Panc1 (cell line): ENCODE measurements around the gene CD28. TPM values are rescaled to one million over a fixed set of nuclear protein-coding genes. Genes with fewer than 3 reads are reported as not detected.

ENCODE experiments used
- ATAC-seq: fragments of 200-7000 bp; cut with Tn5 transposase; 2 replicates; pipeline ENCODE4 v1.9.1; 2020; ENCODE audit warnings: mild to moderate bottlenecking, moderate library complexity
- BruUV-seq: library from RNA; stranded (reverse); fragments of 400-500 nt; replicated peaks from 2 replicates; lab custom pipeline; 2021; lab: Mats Ljungman, UMichigan
- CTCF ChIA-PET: fragments of 300-600 bp; sonication (Branson Sonifier 250); formaldehyde crosslinking; loops from one replicate; lab custom pipeline; 2022; ENCODE audit warnings: antibody characterized with exemption; lab: Charles Lee
- POLR2A ChIA-PET: fragments of 300-600 bp; sonication (Branson Sonifier 250); formaldehyde crosslinking; loops from one replicate; lab custom pipeline; 2022; ENCODE audit warnings: antibody characterized with exemption; lab: Charles Lee
- DNase-seq: peaks from one replicate; pipeline ENCODE4 v3.0.0-alpha.2; 2010; ENCODE audit warnings: low read depth, low spot score
- H3K27ac ChIP-seq: 2 replicates; pipeline ENCODE4 v1.5.1; 2011; ENCODE audit warnings: mild to moderate bottlenecking, low read length, inconsistent platforms
- H3K27me3 ChIP-seq: fragments of 200-500 bp; sonication (Bioruptor generic); 2 replicates; pipeline ENCODE4 v1.6.0; 2014; ENCODE audit warnings: low read length, inconsistent platforms; ENCODE audit not compliant: control insufficient read depth, insufficient read depth
- H3K36me3 ChIP-seq: fragments of 200-500 bp; sonication (Bioruptor generic); 2 replicates; pipeline ENCODE4 v1.5.1; 2014; ENCODE audit warnings: inconsistent platforms, mild to moderate bottlenecking, low read length, moderate library complexity; ENCODE audit not compliant: control insufficient read depth, insufficient read depth
- H3K4me1 ChIP-seq: 2 replicates; pipeline ENCODE4 v1.5.1; 2011; ENCODE audit warnings: inconsistent platforms, mild to moderate bottlenecking, low read length, moderate library complexity; ENCODE audit not compliant: control insufficient read depth, insufficient read depth
- H3K4me3 ChIP-seq, 2 experiments: 2 replicates each; pipeline ENCODE4 v1.5.1; 2011 to 2012; ENCODE audit warnings: low read depth in 2 of 2, low read length in 2 of 2, mild to moderate bottlenecking in 2 of 2, inconsistent platforms in 1 of 2, moderate library complexity in 1 of 2
- H3K9me3 ChIP-seq: fragments of 200-500 bp; sonication (Bioruptor generic); 2 replicates; pipeline ENCODE4 v1.5.1; 2014; ENCODE audit warnings: low read depth, mild to moderate bottlenecking, inconsistent platforms, low read length, moderate library complexity; ENCODE audit not compliant: control insufficient read depth, insufficient read depth
- POLR2AphosphoS5 ChIP-seq: IDR thresholded peaks from 2 replicates; pipeline ENCODE4 v1.6.1; 2012; ENCODE audit warnings: mild to moderate bottlenecking, low read depth, low read length, moderate library complexity
- SIN3A ChIP-seq: IDR thresholded peaks from 2 replicates; pipeline ENCODE4 v1.6.1; 2012; ENCODE audit warnings: low read depth, mild to moderate bottlenecking, low read length, moderate library complexity, borderline replicate concordance; ENCODE audit not compliant: insufficient read depth
- TCF7L2 ChIP-seq: IDR thresholded peaks from 2 replicates; pipeline ENCODE4 v1.6.1; 2011; ENCODE audit warnings: mild to moderate bottlenecking, low read depth, low read length, inconsistent platforms
- in situ Hi-C: cut with HindIII; loops from 2 replicates; pipeline ENCODE4 v1.10.0; 2016; ENCODE audit warnings: low sequenced_read_pairs, low pct_unique_long_range_greater_than_20kb
- intact Hi-C: fragments of 100-400 bp; cut with micrococcal nuclease; formaldehyde crosslinking; loops from one replicate; pipeline ENCODE4 v1.10.0; 2022; ENCODE audit not compliant: unreplicated experiment
- total RNA-seq: library from RNA; stranded (reverse); gene quantifications from one replicate; pipeline ENCODE4 v1.2.1, GENCODE V29; 2021; ENCODE audit not compliant: unreplicated experiment
- TF ChIP-seq, protein P1 (sequence below), 2 experiments: IDR thresholded peaks; 2 replicates each; pipeline ENCODE4 v1.6.1; 2011 to 2012; ENCODE audit warnings: low read depth in 2 of 2, control low read depth in 1 of 2, low read length in 1 of 2, mild to moderate bottlenecking in 1 of 2, moderate library complexity in 1 of 2; ENCODE audit not compliant: insufficient read depth in 1 of 2
- TF ChIP-seq, protein P2 (sequence below): fragments of 450-650 bp; IDR thresholded peaks from 2 replicates; pipeline ENCODE4 v1.5.1; 2017; ENCODE audit warnings: mild to moderate bottlenecking

Gene CD28
- total RNA-seq, 1 experiment from 2014 or later = 0.21 TPM

DNA sequence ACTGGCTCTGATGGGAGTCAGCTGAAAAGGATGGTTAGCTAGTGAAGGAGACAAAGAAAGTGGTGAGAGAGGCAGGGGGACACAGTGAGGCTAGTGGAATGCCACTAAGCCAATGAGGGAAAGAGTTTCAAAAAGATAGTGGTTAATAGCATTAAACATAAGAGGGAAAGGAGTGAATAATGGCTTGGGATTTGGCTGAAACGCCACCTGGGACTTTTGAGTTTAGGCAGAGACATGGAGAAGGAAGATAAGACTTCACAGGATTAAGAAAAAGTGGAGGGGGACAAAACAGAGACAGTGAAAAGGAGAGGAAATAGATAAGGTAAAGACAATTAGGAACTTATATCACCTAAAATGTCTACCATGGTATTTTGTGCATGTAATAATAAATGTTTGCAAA lies 6.9 kb downstream of the CD28 start:
- H3K36me3 ChIP-seq = no peaks in the 10 kb centered on the region
- H3K4me1 ChIP-seq = no peaks in the 10 kb centered on the region
- H3K9me3 ChIP-seq = no peaks in the 10 kb centered on the region
- peaks cover 8% of the 10 kb centered on the region for H3K27me3 ChIP-seq
- no peak overlapping the region for H3K4me3 ChIP-seq
- CTCF ChIA-PET = no interaction called here
- ATAC-seq = no peak
- TF ChIP-seq, protein P1, sequence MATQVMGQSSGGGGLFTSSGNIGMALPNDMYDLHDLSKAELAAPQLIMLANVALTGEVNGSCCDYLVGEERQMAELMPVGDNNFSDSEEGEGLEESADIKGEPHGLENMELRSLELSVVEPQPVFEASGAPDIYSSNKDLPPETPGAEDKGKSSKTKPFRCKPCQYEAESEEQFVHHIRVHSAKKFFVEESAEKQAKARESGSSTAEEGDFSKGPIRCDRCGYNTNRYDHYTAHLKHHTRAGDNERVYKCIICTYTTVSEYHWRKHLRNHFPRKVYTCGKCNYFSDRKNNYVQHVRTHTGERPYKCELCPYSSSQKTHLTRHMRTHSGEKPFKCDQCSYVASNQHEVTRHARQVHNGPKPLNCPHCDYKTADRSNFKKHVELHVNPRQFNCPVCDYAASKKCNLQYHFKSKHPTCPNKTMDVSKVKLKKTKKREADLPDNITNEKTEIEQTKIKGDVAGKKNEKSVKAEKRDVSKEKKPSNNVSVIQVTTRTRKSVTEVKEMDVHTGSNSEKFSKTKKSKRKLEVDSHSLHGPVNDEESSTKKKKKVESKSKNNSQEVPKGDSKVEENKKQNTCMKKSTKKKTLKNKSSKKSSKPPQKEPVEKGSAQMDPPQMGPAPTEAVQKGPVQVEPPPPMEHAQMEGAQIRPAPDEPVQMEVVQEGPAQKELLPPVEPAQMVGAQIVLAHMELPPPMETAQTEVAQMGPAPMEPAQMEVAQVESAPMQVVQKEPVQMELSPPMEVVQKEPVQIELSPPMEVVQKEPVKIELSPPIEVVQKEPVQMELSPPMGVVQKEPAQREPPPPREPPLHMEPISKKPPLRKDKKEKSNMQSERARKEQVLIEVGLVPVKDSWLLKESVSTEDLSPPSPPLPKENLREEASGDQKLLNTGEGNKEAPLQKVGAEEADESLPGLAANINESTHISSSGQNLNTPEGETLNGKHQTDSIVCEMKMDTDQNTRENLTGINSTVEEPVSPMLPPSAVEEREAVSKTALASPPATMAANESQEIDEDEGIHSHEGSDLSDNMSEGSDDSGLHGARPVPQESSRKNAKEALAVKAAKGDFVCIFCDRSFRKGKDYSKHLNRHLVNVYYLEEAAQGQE (IDR thresholded peaks at IDR 0.05; ENCODE audit: insufficient read depth in 1 of 2, low read depth in 2 of 2, low read length in 1 of 2) = no peak
- TF ChIP-seq SIN3A (no peak), TCF7L2 (no peak), POLR2AphosphoS5 (no peak)
- TF ChIP-seq, protein P2, sequence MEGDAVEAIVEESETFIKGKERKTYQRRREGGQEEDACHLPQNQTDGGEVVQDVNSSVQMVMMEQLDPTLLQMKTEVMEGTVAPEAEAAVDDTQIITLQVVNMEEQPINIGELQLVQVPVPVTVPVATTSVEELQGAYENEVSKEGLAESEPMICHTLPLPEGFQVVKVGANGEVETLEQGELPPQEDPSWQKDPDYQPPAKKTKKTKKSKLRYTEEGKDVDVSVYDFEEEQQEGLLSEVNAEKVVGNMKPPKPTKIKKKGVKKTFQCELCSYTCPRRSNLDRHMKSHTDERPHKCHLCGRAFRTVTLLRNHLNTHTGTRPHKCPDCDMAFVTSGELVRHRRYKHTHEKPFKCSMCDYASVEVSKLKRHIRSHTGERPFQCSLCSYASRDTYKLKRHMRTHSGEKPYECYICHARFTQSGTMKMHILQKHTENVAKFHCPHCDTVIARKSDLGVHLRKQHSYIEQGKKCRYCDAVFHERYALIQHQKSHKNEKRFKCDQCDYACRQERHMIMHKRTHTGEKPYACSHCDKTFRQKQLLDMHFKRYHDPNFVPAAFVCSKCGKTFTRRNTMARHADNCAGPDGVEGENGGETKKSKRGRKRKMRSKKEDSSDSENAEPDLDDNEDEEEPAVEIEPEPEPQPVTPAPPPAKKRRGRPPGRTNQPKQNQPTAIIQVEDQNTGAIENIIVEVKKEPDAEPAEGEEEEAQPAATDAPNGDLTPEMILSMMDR = no peak
- intact Hi-C loops (no loop called here), in situ Hi-C loops (no loop called here)
- BruUV-seq = no TSS peak
- POLR2A ChIA-PET = no interaction called here
- no peak for DNase-seq
- no peak overlapping the region for H3K27ac ChIP-seq

DNA sequence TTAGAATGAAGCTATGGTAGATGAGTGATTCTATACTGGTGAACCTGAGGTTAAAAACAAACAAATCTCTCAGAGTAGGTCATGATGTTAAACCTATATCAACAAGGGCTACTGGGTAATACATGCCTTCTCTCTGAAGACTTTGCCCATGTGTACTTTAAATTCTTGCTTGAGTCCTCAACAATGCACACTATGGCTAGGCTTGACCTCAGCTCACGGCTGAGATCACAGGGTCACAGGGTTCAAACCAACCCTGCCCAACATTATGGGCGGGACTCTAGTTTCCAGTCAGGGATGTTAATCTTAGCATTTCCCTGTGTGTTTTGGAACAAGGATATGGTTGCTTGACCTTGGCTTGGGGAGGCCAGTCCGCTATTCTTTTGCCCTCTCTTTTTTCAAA lies 7.7 kb downstream of the CD28 start:
- CTCF ChIA-PET = no interaction called here
- BruUV-seq = no TSS peak

More for the DNA sequence above, 7.7 kb downstream of the CD28 start:
- no peak overlapping the region for H3K27ac ChIP-seq
- H3K4me3 ChIP-seq = no peak overlapping the region
- H3K9me3 ChIP-seq = no peaks in the 10 kb centered on the region
- in situ Hi-C loops = no loop called here
- H3K4me1 ChIP-seq = no peaks in the 10 kb centered on the region
- ATAC-seq (no peak), DNase-seq (no peak)
- intact Hi-C loops = no loop called here
- peaks cover 8% of the 10 kb centered on the region for H3K27me3 ChIP-seq
- H3K36me3 ChIP-seq = no peaks in the 10 kb centered on the region
- POLR2A ChIA-PET = no interaction called here
- TF ChIP-seq POLR2AphosphoS5 (no peak), TCF7L2 (no peak), SIN3A (no peak)
- TF ChIP-seq, protein P1 (IDR thresholded peaks at IDR 0.05; ENCODE audit: insufficient read depth in 1 of 2, low read depth in 2 of 2, low read length in 1 of 2) = no peak
- TF ChIP-seq, protein P2 = no peak
